Body of pancreas (tissue), 4 donors: ENCODE measurements around the gene TMEM42.

Experiments
- POLR2A ChIP-seq, 3 donors: fragments of 450-650 bp; IDR thresholded peaks; one replicate each; pipeline ENCODE4 v1.6.1; 2016; ENCODE audit warnings: antibody characterized with exemption in 3 of 3, mild to moderate bottlenecking in 2 of 3
- TF ChIP-seq, protein P1 (sequence below), 7 experiments: fragments of 450-650 bp in 4 of 7; fragments of 200-600 bp in 3 of 7; sonication (generic) in 3 of 7; IDR thresholded peaks; one replicate each; pipeline ENCODE4 v1.5.1; 2016 to 2019; ENCODE audit warnings: antibody characterized with exemption in 7 of 7

- TF ChIP-seq, protein P1, sequence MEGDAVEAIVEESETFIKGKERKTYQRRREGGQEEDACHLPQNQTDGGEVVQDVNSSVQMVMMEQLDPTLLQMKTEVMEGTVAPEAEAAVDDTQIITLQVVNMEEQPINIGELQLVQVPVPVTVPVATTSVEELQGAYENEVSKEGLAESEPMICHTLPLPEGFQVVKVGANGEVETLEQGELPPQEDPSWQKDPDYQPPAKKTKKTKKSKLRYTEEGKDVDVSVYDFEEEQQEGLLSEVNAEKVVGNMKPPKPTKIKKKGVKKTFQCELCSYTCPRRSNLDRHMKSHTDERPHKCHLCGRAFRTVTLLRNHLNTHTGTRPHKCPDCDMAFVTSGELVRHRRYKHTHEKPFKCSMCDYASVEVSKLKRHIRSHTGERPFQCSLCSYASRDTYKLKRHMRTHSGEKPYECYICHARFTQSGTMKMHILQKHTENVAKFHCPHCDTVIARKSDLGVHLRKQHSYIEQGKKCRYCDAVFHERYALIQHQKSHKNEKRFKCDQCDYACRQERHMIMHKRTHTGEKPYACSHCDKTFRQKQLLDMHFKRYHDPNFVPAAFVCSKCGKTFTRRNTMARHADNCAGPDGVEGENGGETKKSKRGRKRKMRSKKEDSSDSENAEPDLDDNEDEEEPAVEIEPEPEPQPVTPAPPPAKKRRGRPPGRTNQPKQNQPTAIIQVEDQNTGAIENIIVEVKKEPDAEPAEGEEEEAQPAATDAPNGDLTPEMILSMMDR (IDR thresholded peaks at IDR 0.05), result no peak
- TF ChIP-seq POLR2A (IDR thresholded peaks at IDR 0.05), result no peak
These were observed 23.9 kb downstream of the TMEM42 start for GRCh38 chr3:44885618-44886017.
